ENCODE results near the gene CCL13. TPM values are rescaled to one million over a fixed set of nuclear protein-coding genes. Genes with fewer than 3 reads are reported as not detected.

The CCL13 gene
- total RNA-seq, 2 donors from 2014 or later = 3.1 to 5.0 TPM

DNA sequence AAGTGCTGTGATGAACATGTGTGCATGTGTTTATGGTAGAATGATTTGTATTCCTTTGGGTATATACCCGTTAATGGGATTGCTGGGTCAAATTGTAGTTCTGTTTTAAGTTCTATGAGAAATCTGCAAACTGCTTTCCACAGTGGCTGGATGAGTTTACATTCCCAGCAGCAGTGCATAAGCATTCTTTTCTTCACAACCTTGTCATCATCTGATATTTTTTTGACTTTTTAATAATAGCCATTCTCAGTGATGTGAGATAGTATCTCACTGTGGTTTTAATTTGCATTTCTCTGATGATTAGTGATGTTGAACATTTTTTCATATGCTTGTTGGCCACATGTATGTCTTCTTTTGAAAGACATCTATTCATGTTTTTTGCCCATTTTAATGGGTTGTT, 18.6 kb upstream of the CCL13 start:
- H3K9me3 ChIP-seq = no peaks in the 10 kb centered on the region
- DNase-seq (ENCODE audit: low spot score) (no peak), ATAC-seq (ENCODE audit: insufficient number of reproducible peaks, low FRiP score, low read depth) (no peak)
- TF ChIP-seq, protein P1, sequence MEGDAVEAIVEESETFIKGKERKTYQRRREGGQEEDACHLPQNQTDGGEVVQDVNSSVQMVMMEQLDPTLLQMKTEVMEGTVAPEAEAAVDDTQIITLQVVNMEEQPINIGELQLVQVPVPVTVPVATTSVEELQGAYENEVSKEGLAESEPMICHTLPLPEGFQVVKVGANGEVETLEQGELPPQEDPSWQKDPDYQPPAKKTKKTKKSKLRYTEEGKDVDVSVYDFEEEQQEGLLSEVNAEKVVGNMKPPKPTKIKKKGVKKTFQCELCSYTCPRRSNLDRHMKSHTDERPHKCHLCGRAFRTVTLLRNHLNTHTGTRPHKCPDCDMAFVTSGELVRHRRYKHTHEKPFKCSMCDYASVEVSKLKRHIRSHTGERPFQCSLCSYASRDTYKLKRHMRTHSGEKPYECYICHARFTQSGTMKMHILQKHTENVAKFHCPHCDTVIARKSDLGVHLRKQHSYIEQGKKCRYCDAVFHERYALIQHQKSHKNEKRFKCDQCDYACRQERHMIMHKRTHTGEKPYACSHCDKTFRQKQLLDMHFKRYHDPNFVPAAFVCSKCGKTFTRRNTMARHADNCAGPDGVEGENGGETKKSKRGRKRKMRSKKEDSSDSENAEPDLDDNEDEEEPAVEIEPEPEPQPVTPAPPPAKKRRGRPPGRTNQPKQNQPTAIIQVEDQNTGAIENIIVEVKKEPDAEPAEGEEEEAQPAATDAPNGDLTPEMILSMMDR (IDR thresholded peaks at IDR 0.05) = no peak
- H3K36me3 ChIP-seq = no peaks in the 10 kb centered on the region
- H3K4me1 ChIP-seq (ENCODE audit: control insufficient read depth in 1 of 2, low read depth in 2 of 2) = no peaks in the 10 kb centered on the region
- H3K27ac ChIP-seq = no peak overlapping the region
- no peak overlapping the region for H3K4me3 ChIP-seq
- no peaks in the 10 kb centered on the region for H3K27me3 ChIP-seq (replicated peaks; ENCODE audit: insufficient read depth)

DNA sequence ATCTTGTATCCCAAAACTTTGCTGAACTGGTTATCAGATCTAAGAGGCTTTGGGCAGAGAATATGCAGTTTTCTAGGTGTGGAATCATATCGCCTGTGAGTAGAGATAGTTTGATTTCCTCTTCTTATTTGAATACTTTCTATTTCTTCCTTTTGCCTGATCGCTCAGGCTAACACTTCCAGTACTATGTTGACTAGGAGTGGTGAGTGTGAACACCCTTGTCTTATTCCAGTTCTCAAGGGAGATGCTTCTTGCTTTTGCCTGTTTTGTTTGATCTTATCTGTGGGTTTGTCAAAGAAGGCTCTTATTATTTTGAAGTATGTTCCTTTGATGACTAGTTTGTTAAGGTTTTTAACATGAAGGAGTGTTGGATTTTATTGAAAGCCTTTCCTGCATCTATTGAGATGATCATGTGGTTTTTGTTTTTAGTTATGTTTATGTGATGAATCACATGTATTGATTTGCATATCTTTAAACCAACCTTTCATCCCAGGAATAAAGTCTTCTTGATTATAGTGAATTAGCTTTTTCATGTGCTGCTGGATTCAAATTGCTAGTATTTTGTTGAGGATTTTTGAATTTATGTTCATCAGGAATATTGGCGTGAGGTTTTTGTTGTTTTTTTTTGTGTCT, 17.0 kb upstream of the CCL13 start:
- H3K36me3 ChIP-seq = no peaks in the 10 kb centered on the region
- no peak overlapping the region for H3K27ac ChIP-seq
- H3K27me3 ChIP-seq (replicated peaks; ENCODE audit: insufficient read depth) = no peaks in the 10 kb centered on the region
- DNase-seq (ENCODE audit: low spot score) (no peak), ATAC-seq (ENCODE audit: insufficient number of reproducible peaks, low FRiP score, low read depth) (no peak)
- no peaks in the 10 kb centered on the region for H3K4me1 ChIP-seq (ENCODE audit: control insufficient read depth in 1 of 2, low read depth in 2 of 2)
- TF ChIP-seq, protein P1 (IDR thresholded peaks at IDR 0.05) = no peak
- H3K9me3 ChIP-seq = no peaks in the 10 kb centered on the region
- H3K4me3 ChIP-seq = no peak overlapping the region

DNA sequence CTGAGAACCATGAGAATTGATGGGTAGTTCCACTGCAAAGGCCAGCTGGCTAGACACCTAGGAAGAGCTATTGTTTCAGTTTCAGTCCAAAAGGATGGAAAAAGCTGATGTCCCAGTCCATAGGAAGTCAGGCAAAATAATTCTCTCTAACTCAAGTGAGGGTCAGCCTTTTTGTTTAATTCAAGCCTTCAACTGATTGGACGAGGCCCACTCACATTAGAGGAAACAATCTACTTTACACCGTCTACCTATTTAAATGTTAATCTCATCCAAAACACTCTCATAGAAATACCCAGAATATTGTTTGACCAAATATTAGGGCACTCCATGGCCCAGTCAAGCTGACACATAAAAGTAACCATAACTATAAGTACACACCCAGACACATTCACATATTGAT, 14.4 kb upstream of the CCL13 start:
- Histone ChIP-seq H3K27me3 (replicated peaks; ENCODE audit: insufficient read depth) (no peaks in the 10 kb centered on the region), H3K9me3 (no peaks in the 10 kb centered on the region), H3K4me3 (no peak overlapping the region), H3K4me1 (ENCODE audit: control insufficient read depth in 1 of 2, low read depth in 2 of 2) (no peaks in the 10 kb centered on the region), H3K36me3 (no peaks in the 10 kb centered on the region), H3K27ac (no peak overlapping the region)
- TF ChIP-seq, protein P1 (IDR thresholded peaks at IDR 0.05) = no peak
- DNase-seq (ENCODE audit: low spot score) (no peak), ATAC-seq (ENCODE audit: insufficient number of reproducible peaks, low FRiP score, low read depth) (no peak)

DNA sequence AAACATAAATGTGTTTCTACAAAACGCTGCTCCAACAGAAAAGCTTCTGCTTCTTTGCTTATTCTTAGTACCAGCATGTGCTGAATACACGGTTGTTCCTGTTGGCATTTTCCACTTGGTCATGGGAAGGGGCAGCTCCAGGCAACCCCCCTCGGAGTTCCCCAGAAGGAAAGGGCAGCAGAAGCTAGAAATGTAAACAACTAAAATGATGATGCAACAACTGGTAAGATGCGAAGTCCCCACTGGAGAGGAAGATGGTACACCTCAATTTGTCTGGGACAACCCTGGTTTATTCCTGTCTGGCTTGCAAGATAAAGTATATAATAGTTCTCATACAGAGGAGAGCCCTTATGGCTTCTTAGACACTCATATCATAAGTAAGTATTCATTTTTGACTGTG, 9.2 kb upstream of the CCL13 start:
- DNase-seq (ENCODE audit: low spot score) (no peak), ATAC-seq (ENCODE audit: insufficient number of reproducible peaks, low FRiP score, low read depth) (no peak)
- Histone ChIP-seq H3K27ac (no peak overlapping the region), H3K4me3 (no peak overlapping the region), H3K4me1 (ENCODE audit: control insufficient read depth in 1 of 2, low read depth in 2 of 2) (peaks cover 7 to 16% of the 10 kb centered on the region in 2 donors), H3K27me3 (replicated peaks; ENCODE audit: insufficient read depth) (no peaks in the 10 kb centered on the region), H3K36me3 (no peaks in the 10 kb centered on the region), H3K9me3 (no peaks in the 10 kb centered on the region)
- TF ChIP-seq, protein P1 (IDR thresholded peaks at IDR 0.05) = no peak

DNA sequence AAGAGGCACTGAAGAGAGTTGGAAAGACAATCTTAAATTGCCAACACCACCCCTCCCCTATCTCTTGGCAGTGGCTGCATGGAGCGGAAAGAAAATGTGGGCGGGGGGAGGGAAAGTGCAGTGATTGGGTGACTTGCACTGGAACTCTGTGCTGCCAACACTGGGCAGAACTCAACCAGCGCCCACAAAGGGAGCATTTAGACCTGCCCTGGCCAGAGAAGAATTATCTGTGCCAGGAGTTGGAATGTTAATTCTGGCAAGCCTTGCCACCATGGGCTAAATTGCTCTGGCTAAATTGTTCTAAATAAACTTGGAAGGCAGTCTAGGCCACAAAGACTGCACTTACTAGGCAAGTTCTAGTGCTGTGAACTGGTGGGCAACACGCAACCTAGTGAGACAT, 6.5 kb upstream of the CCL13 start:
- no peak overlapping the region for H3K4me3 ChIP-seq
- no peaks in the 10 kb centered on the region for H3K36me3 ChIP-seq
- H3K27ac ChIP-seq = no peak overlapping the region
- H3K4me1 ChIP-seq (ENCODE audit: control insufficient read depth in 1 of 2, low read depth in 2 of 2) = peaks cover 7 to 16% of the 10 kb centered on the region in 2 donors
- TF ChIP-seq, protein P1 (IDR thresholded peaks at IDR 0.05) = no peak
- DNase-seq (ENCODE audit: low spot score) = no peak
- H3K9me3 ChIP-seq = no peaks in the 10 kb centered on the region
- H3K27me3 ChIP-seq (replicated peaks; ENCODE audit: insufficient read depth) = no peaks in the 10 kb centered on the region
- ATAC-seq (ENCODE audit: insufficient number of reproducible peaks, low FRiP score, low read depth) = no peak

Data from thoracic aorta (tissue), 2 donors.